WTC11 (cell line): Measurements from ENCODE around the gene WNT7A. TPM values are rescaled to one million over a fixed set of nuclear protein-coding genes. Genes with fewer than 3 reads are reported as not detected.

Experiments used
- ATAC-seq: fragments of 200-7000 bp; cut with Tn5 transposase; 2 replicates; pipeline ENCODE4 v1.10.0; 2021; ENCODE audit warnings: mild to moderate bottlenecking, moderate library complexity
- CTCF ChIA-PET: fragments of 300-600 bp; sonication (Branson Sonifier 250); formaldehyde crosslinking; loops from one replicate; lab custom pipeline; 2021; ENCODE audit warnings: antibody characterized with exemption; lab: Charles Lee
- POLR2A ChIA-PET: fragments of 350-600 bp; sonication (Branson Sonifier 250); formaldehyde crosslinking; loops from one replicate; lab custom pipeline; 2021; ENCODE audit warnings: antibody characterized with exemption; lab: Charles Lee
- DNase-seq: peaks from one replicate; pipeline ENCODE4 v3.0.0; 2021; ENCODE audit warnings: low spot score
- H3K27ac Mint-ChIP-seq: 2 replicates; pipeline ENCODE4 v1.8.0; 2021; ENCODE audit warnings: mixed read lengths
- H3K27me3 Mint-ChIP-seq: 2 replicates; pipeline ENCODE4 v1.8.0; 2021; ENCODE audit warnings: low read depth, mild to moderate bottlenecking, moderate library complexity, mixed read lengths
- H3K36me3 Mint-ChIP-seq: 2 replicates; pipeline ENCODE4 v1.8.0; 2021; ENCODE audit warnings: mixed read lengths
- H3K4me1 Mint-ChIP-seq: 2 replicates; pipeline ENCODE4 v1.8.0; 2022; ENCODE audit warnings: mixed read lengths
- H3K4me3 Mint-ChIP-seq: 2 replicates; pipeline ENCODE4 v1.8.0; 2021; ENCODE audit warnings: mild to moderate bottlenecking, moderate library complexity, mixed read lengths
- H3K9me3 Mint-ChIP-seq: 2 replicates; pipeline ENCODE4 v1.8.0; 2021; ENCODE audit warnings: mixed read lengths
- CREM ChIP-seq: sonication (generic); formaldehyde crosslinking; IDR thresholded peaks from 2 replicates; pipeline ENCODE4 v1.8.1; 2022; ENCODE audit warnings: mild to moderate bottlenecking, missing genetic modification reagents, moderate library complexity
- EMX1 ChIP-seq: fragments of 250-450 bp; sonication (Bioruptor Pico); IDR thresholded peaks from 2 replicates; pipeline ENCODE4 v1.8.0; 2021; ENCODE audit warnings: mild to moderate bottlenecking
- FOXJ3 ChIP-seq: sonication (generic); formaldehyde crosslinking; IDR thresholded peaks from 2 replicates; pipeline ENCODE4 v1.9.0; 2021; ENCODE audit warnings: missing genetic modification reagents, mild to moderate bottlenecking, borderline replicate concordance
- JAZF1 ChIP-seq: fragments of 250-450 bp; sonication (Bioruptor Pico); IDR thresholded peaks from 2 replicates; pipeline ENCODE4 v1.9.0; 2021; ENCODE audit warnings: moderate library complexity, mild to moderate bottlenecking, inconsistent platforms
- NFATC4 ChIP-seq: fragments of 250-450 bp; sonication (Bioruptor Pico); IDR thresholded peaks from 2 replicates; pipeline ENCODE4 v1.9.0; 2021; ENCODE audit warnings: mild to moderate bottlenecking
- NFE2L1 ChIP-seq: sonication (generic); formaldehyde crosslinking; IDR thresholded peaks from 2 replicates; pipeline ENCODE4 v1.8.1; 2023; ENCODE audit warnings: missing genetic modification reagents
- PRRX2 ChIP-seq: fragments of 250-450 bp; sonication (Bioruptor Pico); IDR thresholded peaks from 2 replicates; pipeline ENCODE4 v1.8.0; 2021; ENCODE audit warnings: mild to moderate bottlenecking
- SMAD3 ChIP-seq: sonication (generic); formaldehyde crosslinking; IDR thresholded peaks from 2 replicates; pipeline ENCODE4 v1.8.0; 2022; ENCODE audit warnings: missing genetic modification reagents, mild to moderate bottlenecking, borderline replicate concordance
- SMAD4 ChIP-seq: sonication (generic); formaldehyde crosslinking; IDR thresholded peaks from 2 replicates; pipeline ENCODE4 v1.8.0; 2022; ENCODE audit warnings: mild to moderate bottlenecking, missing genetic modification reagents
- TEAD1 ChIP-seq: sonication (generic); formaldehyde crosslinking; IDR thresholded peaks from 2 replicates; pipeline ENCODE4 v1.8.0; 2022; ENCODE audit warnings: mild to moderate bottlenecking, missing genetic modification reagents
- ZNF138 ChIP-seq: sonication (generic); formaldehyde crosslinking; conservative IDR thresholded peaks from 2 replicates; pipeline ENCODE4 v1.8.1; 2022; ENCODE audit warnings: mild to moderate bottlenecking, moderate library complexity, missing genetic modification reagents
- ZNF219 ChIP-seq: sonication (generic); formaldehyde crosslinking; IDR thresholded peaks from 2 replicates; pipeline ENCODE4 v1.8.0; 2023; ENCODE audit warnings: missing genetic modification reagents, mild to moderate bottlenecking, borderline replicate concordance
- ZNF232 ChIP-seq: sonication (generic); formaldehyde crosslinking; IDR thresholded peaks from 2 replicates; pipeline ENCODE4 v1.8.0; 2022; ENCODE audit warnings: mild to moderate bottlenecking, missing genetic modification reagents
- total RNA-seq: library from RNA; stranded (reverse); gene quantifications from 3 replicates; pipeline ENCODE4 v1.2.3, GENCODE V29; 2021
- TF ChIP-seq, protein P1 (sequence below): sonication (generic); formaldehyde crosslinking; IDR thresholded peaks from 2 replicates; pipeline ENCODE4 v1.8.1; 2022; ENCODE audit warnings: mild to moderate bottlenecking, moderate library complexity, missing genetic modification reagents
- TF ChIP-seq, protein P2 (sequence below): sonication (generic); formaldehyde crosslinking; IDR thresholded peaks from 2 replicates; pipeline ENCODE4 v1.8.1; 2023; ENCODE audit warnings: mild to moderate bottlenecking, missing genetic modification reagents, moderate library complexity
- TF ChIP-seq, protein P3 (sequence below): sonication (generic); formaldehyde crosslinking; IDR thresholded peaks from 2 replicates; pipeline ENCODE4 v1.8.1; 2022; ENCODE audit warnings: mild to moderate bottlenecking, missing genetic modification reagents, moderate library complexity, borderline replicate concordance
- TF ChIP-seq, protein P4 (sequence below): sonication (generic); formaldehyde crosslinking; IDR thresholded peaks from 2 replicates; pipeline ENCODE4 v1.8.0; 2023; ENCODE audit warnings: missing genetic modification reagents
- TF ChIP-seq, protein P5 (sequence below): sonication (generic); formaldehyde crosslinking; IDR thresholded peaks from 2 replicates; pipeline ENCODE4 v1.8.0; 2023; ENCODE audit warnings: mild to moderate bottlenecking, missing genetic modification reagents
- TF ChIP-seq, protein P6 (sequence below): sonication (generic); formaldehyde crosslinking; IDR thresholded peaks from 2 replicates; pipeline ENCODE4 v1.8.1; 2023; ENCODE audit warnings: mild to moderate bottlenecking, missing genetic modification reagents
- TF ChIP-seq, protein P7 (sequence below): sonication (generic); formaldehyde crosslinking; IDR thresholded peaks from 2 replicates; pipeline ENCODE4 v1.8.0; 2022; ENCODE audit warnings: missing genetic modification reagents
- TF ChIP-seq, protein P8 (sequence below): sonication (generic); formaldehyde crosslinking; IDR thresholded peaks from 2 replicates; pipeline ENCODE4 v1.8.0; 2022; ENCODE audit warnings: mild to moderate bottlenecking, missing genetic modification reagents

The WNT7A gene
- total RNA-seq, 1 experiment from 2014 or later: 0.04 TPM

DNA sequence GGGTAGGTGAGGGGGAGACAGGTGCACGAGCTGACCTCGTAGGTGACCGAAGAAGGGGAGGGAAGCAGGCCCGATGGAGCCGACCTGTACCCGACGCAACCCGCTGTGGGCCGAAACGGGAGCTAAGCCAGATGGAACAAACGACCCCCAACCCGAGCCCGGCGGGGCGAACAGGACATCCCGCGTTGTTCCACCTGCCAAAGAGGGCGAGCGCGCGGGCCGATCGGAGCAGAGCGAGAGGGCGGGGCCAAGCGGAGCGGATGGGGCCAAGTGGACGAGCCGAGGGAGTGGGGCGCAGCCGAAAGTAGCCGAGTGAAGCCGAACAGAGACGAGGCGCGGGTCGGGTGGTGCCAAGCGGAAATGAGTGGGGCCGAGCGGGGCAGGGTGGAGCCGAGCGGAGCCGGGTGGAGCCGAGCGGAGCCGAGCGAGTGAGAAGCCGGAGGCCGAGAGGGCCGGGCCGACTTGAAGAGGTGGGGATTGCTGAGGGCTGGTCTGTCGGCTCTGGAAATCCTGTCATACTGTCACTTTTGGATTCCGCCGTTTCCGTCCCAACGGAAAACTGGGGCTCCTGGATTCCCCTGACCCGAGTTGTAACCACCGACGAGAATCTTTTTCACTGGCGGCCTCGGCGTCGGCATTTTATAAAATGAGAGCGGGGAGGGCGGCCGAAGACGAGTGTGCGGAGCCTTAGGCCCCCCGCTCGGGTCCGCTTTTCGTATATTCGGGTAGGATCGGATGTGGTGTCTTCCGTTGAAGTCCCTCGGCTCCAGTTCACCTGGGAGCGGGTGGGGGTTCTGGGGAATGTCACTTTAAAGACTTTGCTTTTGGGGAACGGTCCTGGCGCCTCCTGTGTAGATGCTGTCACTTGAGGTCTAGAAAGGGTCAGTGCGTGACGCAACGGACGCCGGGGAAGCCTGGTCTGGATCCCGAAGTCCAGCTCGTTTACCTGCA, 15.6 kb upstream of the WNT7A start:
- no peaks in the 10 kb centered on the region for H3K36me3 Mint-ChIP-seq
- H3K4me1 Mint-ChIP-seq: peaks cover 13% of the 10 kb centered on the region
- peak; percentile 99 for ATAC-seq
- peak; percentile 98 for DNase-seq
- H3K4me3 Mint-ChIP-seq: peak overlapping the region; percentile 89
- POLR2A ChIA-PET: interaction anchor here (2.9 kb wide), 1 partner anchor 230 kb away, joined by 17 read pairs; the partner anchor contains the start of genes CHCHD4 and TMEM43
- CTCF ChIA-PET: interaction anchor here (0.9 to 3.3 kb wide), 23 partner anchors 10 to 480 kb away, joined by 3 to 98 read pairs (median 7); partner anchors contain the start of genes CHCHD4, LSM3, TMEM43 and WNT7A
- H3K9me3 Mint-ChIP-seq: peaks cover 21% of the 10 kb centered on the region
- H3K27ac Mint-ChIP-seq: no peak overlapping the region
- H3K27me3 Mint-ChIP-seq: peaks cover 32% of the 10 kb centered on the region
- TF ChIP-seq, protein P1, sequence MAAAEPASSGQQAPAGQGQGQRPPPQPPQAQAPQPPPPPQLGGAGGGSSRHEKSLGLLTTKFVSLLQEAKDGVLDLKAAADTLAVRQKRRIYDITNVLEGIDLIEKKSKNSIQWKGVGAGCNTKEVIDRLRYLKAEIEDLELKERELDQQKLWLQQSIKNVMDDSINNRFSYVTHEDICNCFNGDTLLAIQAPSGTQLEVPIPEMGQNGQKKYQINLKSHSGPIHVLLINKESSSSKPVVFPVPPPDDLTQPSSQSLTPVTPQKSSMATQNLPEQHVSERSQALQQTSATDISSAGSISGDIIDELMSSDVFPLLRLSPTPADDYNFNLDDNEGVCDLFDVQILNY (CRISPR knock-in tag): 0 out of 2 replicates have a peak, but pooled peaks have one; percentile 27
- TF ChIP-seq, protein P2, sequence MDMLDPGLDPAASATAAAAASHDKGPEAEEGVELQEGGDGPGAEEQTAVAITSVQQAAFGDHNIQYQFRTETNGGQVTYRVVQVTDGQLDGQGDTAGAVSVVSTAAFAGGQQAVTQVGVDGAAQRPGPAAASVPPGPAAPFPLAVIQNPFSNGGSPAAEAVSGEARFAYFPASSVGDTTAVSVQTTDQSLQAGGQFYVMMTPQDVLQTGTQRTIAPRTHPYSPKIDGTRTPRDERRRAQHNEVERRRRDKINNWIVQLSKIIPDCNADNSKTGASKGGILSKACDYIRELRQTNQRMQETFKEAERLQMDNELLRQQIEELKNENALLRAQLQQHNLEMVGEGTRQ (CRISPR knock-in tag): no peak
- TF ChIP-seq ZNF138 (CRISPR knock-in tag) (no peak), ZNF219 (CRISPR knock-in tag) (no peak), SMAD4 (CRISPR knock-in tag) (no peak), CREM (no peak), JAZF1 (no peak), PRRX2 (CRISPR knock-in tag) (no peak), SMAD3 (no peak), TEAD1 (CRISPR knock-in tag) (0 out of 2 replicates have a peak, but pooled peaks have one; percentile 28), EMX1 (CRISPR knock-in tag) (no peak), NFATC4 (no peak), ZNF232 (no peak; the same call in 1 of the 2 replicates), NFE2L1 (CRISPR knock-in tag) (peak; percentile 75; the same call in 1 of the 2 replicates), FOXJ3 (CRISPR knock-in tag) (no peak)
- TF ChIP-seq, protein P3, sequence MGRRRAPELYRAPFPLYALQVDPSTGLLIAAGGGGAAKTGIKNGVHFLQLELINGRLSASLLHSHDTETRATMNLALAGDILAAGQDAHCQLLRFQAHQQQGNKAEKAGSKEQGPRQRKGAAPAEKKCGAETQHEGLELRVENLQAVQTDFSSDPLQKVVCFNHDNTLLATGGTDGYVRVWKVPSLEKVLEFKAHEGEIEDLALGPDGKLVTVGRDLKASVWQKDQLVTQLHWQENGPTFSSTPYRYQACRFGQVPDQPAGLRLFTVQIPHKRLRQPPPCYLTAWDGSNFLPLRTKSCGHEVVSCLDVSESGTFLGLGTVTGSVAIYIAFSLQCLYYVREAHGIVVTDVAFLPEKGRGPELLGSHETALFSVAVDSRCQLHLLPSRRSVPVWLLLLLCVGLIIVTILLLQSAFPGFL (CRISPR knock-in tag): no peak
- TF ChIP-seq, protein P4, sequence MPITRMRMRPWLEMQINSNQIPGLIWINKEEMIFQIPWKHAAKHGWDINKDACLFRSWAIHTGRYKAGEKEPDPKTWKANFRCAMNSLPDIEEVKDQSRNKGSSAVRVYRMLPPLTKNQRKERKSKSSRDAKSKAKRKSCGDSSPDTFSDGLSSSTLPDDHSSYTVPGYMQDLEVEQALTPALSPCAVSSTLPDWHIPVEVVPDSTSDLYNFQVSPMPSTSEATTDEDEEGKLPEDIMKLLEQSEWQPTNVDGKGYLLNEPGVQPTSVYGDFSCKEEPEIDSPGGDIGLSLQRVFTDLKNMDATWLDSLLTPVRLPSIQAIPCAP (CRISPR knock-in tag): no peak
- TF ChIP-seq, protein P5, sequence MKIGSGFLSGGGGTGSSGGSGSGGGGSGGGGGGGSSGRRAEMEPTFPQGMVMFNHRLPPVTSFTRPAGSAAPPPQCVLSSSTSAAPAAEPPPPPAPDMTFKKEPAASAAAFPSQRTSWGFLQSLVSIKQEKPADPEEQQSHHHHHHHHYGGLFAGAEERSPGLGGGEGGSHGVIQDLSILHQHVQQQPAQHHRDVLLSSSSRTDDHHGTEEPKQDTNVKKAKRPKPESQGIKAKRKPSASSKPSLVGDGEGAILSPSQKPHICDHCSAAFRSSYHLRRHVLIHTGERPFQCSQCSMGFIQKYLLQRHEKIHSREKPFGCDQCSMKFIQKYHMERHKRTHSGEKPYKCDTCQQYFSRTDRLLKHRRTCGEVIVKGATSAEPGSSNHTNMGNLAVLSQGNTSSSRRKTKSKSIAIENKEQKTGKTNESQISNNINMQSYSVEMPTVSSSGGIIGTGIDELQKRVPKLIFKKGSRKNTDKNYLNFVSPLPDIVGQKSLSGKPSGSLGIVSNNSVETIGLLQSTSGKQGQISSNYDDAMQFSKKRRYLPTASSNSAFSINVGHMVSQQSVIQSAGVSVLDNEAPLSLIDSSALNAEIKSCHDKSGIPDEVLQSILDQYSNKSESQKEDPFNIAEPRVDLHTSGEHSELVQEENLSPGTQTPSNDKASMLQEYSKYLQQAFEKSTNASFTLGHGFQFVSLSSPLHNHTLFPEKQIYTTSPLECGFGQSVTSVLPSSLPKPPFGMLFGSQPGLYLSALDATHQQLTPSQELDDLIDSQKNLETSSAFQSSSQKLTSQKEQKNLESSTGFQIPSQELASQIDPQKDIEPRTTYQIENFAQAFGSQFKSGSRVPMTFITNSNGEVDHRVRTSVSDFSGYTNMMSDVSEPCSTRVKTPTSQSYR: no peak
- TF ChIP-seq, protein P6, sequence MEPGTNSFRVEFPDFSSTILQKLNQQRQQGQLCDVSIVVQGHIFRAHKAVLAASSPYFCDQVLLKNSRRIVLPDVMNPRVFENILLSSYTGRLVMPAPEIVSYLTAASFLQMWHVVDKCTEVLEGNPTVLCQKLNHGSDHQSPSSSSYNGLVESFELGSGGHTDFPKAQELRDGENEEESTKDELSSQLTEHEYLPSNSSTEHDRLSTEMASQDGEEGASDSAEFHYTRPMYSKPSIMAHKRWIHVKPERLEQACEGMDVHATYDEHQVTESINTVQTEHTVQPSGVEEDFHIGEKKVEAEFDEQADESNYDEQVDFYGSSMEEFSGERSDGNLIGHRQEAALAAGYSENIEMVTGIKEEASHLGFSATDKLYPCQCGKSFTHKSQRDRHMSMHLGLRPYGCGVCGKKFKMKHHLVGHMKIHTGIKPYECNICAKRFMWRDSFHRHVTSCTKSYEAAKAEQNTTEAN (CRISPR knock-in tag): no peak
- TF ChIP-seq, protein P7, sequence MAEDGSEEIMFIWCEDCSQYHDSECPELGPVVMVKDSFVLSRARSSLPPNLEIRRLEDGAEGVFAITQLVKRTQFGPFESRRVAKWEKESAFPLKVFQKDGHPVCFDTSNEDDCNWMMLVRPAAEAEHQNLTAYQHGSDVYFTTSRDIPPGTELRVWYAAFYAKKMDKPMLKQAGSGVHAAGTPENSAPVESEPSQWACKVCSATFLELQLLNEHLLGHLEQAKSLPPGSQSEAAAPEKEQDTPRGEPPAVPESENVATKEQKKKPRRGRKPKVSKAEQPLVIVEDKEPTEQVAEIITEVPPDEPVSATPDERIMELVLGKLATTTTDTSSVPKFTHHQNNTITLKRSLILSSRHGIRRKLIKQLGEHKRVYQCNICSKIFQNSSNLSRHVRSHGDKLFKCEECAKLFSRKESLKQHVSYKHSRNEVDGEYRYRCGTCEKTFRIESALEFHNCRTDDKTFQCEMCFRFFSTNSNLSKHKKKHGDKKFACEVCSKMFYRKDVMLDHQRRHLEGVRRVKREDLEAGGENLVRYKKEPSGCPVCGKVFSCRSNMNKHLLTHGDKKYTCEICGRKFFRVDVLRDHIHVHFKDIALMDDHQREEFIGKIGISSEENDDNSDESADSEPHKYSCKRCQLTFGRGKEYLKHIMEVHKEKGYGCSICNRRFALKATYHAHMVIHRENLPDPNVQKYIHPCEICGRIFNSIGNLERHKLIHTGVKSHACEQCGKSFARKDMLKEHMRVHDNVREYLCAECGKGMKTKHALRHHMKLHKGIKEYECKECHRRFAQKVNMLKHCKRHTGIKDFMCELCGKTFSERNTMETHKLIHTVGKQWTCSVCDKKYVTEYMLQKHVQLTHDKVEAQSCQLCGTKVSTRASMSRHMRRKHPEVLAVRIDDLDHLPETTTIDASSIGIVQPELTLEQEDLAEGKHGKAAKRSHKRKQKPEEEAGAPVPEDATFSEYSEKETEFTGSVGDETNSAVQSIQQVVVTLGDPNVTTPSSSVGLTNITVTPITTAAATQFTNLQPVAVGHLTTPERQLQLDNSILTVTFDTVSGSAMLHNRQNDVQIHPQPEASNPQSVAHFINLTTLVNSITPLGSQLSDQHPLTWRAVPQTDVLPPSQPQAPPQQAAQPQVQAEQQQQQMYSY (CRISPR knock-in tag): peak; percentile 49
- TF ChIP-seq, protein P8, sequence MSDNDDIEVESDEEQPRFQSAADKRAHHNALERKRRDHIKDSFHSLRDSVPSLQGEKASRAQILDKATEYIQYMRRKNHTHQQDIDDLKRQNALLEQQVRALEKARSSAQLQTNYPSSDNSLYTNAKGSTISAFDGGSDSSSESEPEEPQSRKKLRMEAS (CRISPR knock-in tag): peak; percentile 89
